Caco-2 (cell line): ENCODE data around the gene PEDS1. TPM values are rescaled to one million over a fixed set of nuclear protein-coding genes. Genes with fewer than 3 reads are reported as not detected.
A peak's percentile ranks its signal among the peaks of the same experiment; 100 is the strongest.

Source experiments
- BruUV-seq: library from RNA; stranded (reverse); fragments of 400-500 nt; replicated peaks from 2 replicates; lab custom pipeline; 2021; lab: Mats Ljungman, UMichigan
- CTCF ChIA-PET: fragments of 300-600 bp; sonication (Branson Sonifier 250); formaldehyde crosslinking; loops from one replicate; lab custom pipeline; 2022; ENCODE audit warnings: antibody characterized with exemption; lab: Charles Lee
- POLR2A ChIA-PET: fragments of 300-600 bp; sonication (Branson Sonifier 250); formaldehyde crosslinking; loops from one replicate; lab custom pipeline; 2022; ENCODE audit warnings: antibody characterized with exemption; lab: Charles Lee
- DNase-seq, 2 experiments: peaks; one replicate each; pipeline versions ENCODE4 v3.0.0 to v3.0.0-alpha.2; 2020 to 2022
- H3K27me3 ChIP-seq: replicated peaks from 2 replicates; pipeline ENCODE4 v1.6.0; 2011; ENCODE audit warnings: low read length; ENCODE audit not compliant: control insufficient read depth, insufficient read depth
- H3K36me3 ChIP-seq: 2 replicates; pipeline ENCODE4 v1.5.1; 2011; ENCODE audit warnings: low read length; ENCODE audit not compliant: control insufficient read depth, insufficient read depth
- H3K4me1 ChIP-seq: fragments of 250-450 bp; sonication (Bioruptor Pico); 2 replicates; pipeline ENCODE4 v1.5.1; 2020; ENCODE audit warnings: mild to moderate bottlenecking
- H3K4me3 ChIP-seq: 2 replicates; pipeline ENCODE4 v1.5.1; 2011; ENCODE audit warnings: low read depth, mild to moderate bottlenecking, control low read depth, low read length
- H3K9me3 ChIP-seq: fragments of 250-450 bp; sonication (Bioruptor Pico); 2 replicates; pipeline ENCODE4 v1.5.1; 2020; ENCODE audit warnings: mild to moderate bottlenecking, moderate library complexity
- H3K27ac Mint-ChIP-seq: one replicate; pipeline ENCODE4 v1.8.0; 2022; ENCODE audit warnings: mixed read lengths; ENCODE audit not compliant: unreplicated experiment
- H3K27me3 Mint-ChIP-seq: one replicate; pipeline ENCODE4 v1.8.0; 2022; ENCODE audit warnings: mixed read lengths; ENCODE audit not compliant: insufficient read depth, unreplicated experiment
- H3K36me3 Mint-ChIP-seq: one replicate; pipeline ENCODE4 v1.8.0; 2022; ENCODE audit warnings: mild to moderate bottlenecking, mixed read lengths; ENCODE audit not compliant: insufficient read depth, unreplicated experiment
- H3K4me1 Mint-ChIP-seq: one replicate; pipeline ENCODE4 v1.8.0; 2022; ENCODE audit warnings: low read depth, mixed read lengths; ENCODE audit not compliant: unreplicated experiment
- H3K4me3 Mint-ChIP-seq: one replicate; pipeline ENCODE4 v1.8.0; 2022; ENCODE audit warnings: mild to moderate bottlenecking, moderate library complexity, mixed read lengths; ENCODE audit not compliant: unreplicated experiment
- H3K9me3 Mint-ChIP-seq: one replicate; pipeline ENCODE4 v1.8.0; 2022; ENCODE audit warnings: mixed read lengths; ENCODE audit not compliant: unreplicated experiment
- CTCF ChIP-seq, 2 experiments: fragments of 200-600 bp in 1 of 2; IDR thresholded peaks; 1 replicate in 1 of 2; 2 replicates in 1 of 2; pipeline versions ENCODE4 v1.5.1 to v1.8.0; 2011 to 2022; ENCODE audit warnings: antibody characterized with exemption in 1 of 2, control low read depth in 1 of 2, inconsistent platforms in 1 of 2, low read depth in 1 of 2, low read length in 1 of 2, mild to moderate bottlenecking in 1 of 2, moderate library complexity in 1 of 2; ENCODE audit not compliant: insufficient read depth in 1 of 2, severe bottlenecking in 1 of 2, unreplicated experiment in 1 of 2
- intact Hi-C: fragments of 100-400 bp; cut with micrococcal nuclease; formaldehyde crosslinking; loops from one replicate; pipeline ENCODE4 v1.10.0; 2022; ENCODE audit not compliant: unreplicated experiment
- total RNA-seq: library from RNA; stranded (reverse); gene quantifications from 2 replicates; pipeline ENCODE4 v1.2.3, GENCODE V29; 2022

Gene PEDS1
- total RNA-seq, 1 experiment from 2014 or later = 78.3 TPM

- POLR2A ChIA-PET = interaction anchor here (0.6 to 0.7 kb wide), 3 partner anchors 7 to 37 kb away, joined by 3 to 7 read pairs (median 5); partner anchors contain the start of gene UBE2V1
- intact Hi-C loops = loop anchor here (5.0 kb wide), 1 partner anchor 172 kb away; no protein-coding TSS in a partner anchor
Measured at GRCh38 chr20:50149481-50150254, 3.9 kb downstream of the PEDS1 start.

GRCh38 chr20:50146732-50147662, 6.5 kb downstream of the PEDS1 start:
- Mint-ChIP-seq H3K4me1 (peaks cover 53% of the 10 kb centered on the region), H3K36me3 (peaks cover 86% of the 10 kb centered on the region), H3K27ac (peak overlapping the region; percentile 7), H3K4me3 (no peak overlapping the region), H3K9me3 (no peaks in the 10 kb centered on the region), H3K27me3 (no peaks in the 10 kb centered on the region)
- intact Hi-C loops = no loop called here
- no peak for DNase-seq
- no peak for TF ChIP-seq CTCF (IDR thresholded peaks at IDR 0.05; ENCODE audit: insufficient read depth in 1 of 2, low read depth in 1 of 2, low read length in 1 of 2, severe bottlenecking in 1 of 2, unreplicated experiment in 1 of 2)
- no TSS peak for BruUV-seq
- CTCF ChIA-PET = interaction anchor here (0.6 to 1.3 kb wide), 4 partner anchors 13 to 291 kb away, joined by 3 read pairs; no protein-coding TSS in a partner anchor
- POLR2A ChIA-PET = interaction anchor here (0.9 to 1.0 kb wide), 2 partner anchors 19 to 23 kb away, joined by 3 to 5 read pairs; no protein-coding TSS in a partner anchor
- no peaks in the 10 kb centered on the region for H3K27me3 ChIP-seq
- peaks cover 30% of the 10 kb centered on the region for H3K4me1 ChIP-seq
- H3K9me3 ChIP-seq = no peaks in the 10 kb centered on the region
- H3K36me3 ChIP-seq = peaks cover 20% of the 10 kb centered on the region
- no peak overlapping the region for H3K4me3 ChIP-seq

More at GRCh38 chr20:50149481-50150254, 3.9 kb downstream of the PEDS1 start:
- Histone ChIP-seq H3K27me3 (no peaks in the 10 kb centered on the region), H3K4me3 (no peak overlapping the region), H3K36me3 (peaks cover 16% of the 10 kb centered on the region), H3K4me1 (peaks cover 32% of the 10 kb centered on the region), H3K9me3 (no peaks in the 10 kb centered on the region)
- Mint-ChIP-seq H3K36me3 (peaks cover 70% of the 10 kb centered on the region), H3K4me1 (peaks cover 55% of the 10 kb centered on the region), H3K9me3 (no peaks in the 10 kb centered on the region), H3K27me3 (no peaks in the 10 kb centered on the region), H3K4me3 (peak overlapping the region; percentile 7), H3K27ac (peak overlapping the region; percentile 79)
- TF ChIP-seq CTCF (IDR thresholded peaks at IDR 0.05; ENCODE audit: insufficient read depth in 1 of 2, low read depth in 1 of 2, low read length in 1 of 2, severe bottlenecking in 1 of 2, unreplicated experiment in 1 of 2) = no peak
- CTCF ChIA-PET = interaction anchor here (0.7 to 1.5 kb wide), 4 partner anchors 16 to 33 kb away, joined by 3 to 4 read pairs (median 3); no protein-coding TSS in a partner anchor
- BruUV-seq = no TSS peak
- DNase-seq = no peak

GRCh38 chr20:50146214-50146613, 7.3 kb downstream of the PEDS1 start:
- no TSS peak for BruUV-seq
- no peak overlapping the region for H3K4me3 Mint-ChIP-seq
- POLR2A ChIA-PET = interaction anchor here (0.9 kb wide), 1 partner anchor 20 kb away, joined by 3 read pairs; no protein-coding TSS in a partner anchor
- H3K36me3 ChIP-seq = peaks cover 22% of the 10 kb centered on the region
- no peak for TF ChIP-seq CTCF (IDR thresholded peaks at IDR 0.05; ENCODE audit: insufficient read depth in 1 of 2, low read depth in 1 of 2, low read length in 1 of 2, severe bottlenecking in 1 of 2, unreplicated experiment in 1 of 2)
- peak overlapping the region; percentile 7 for H3K27ac Mint-ChIP-seq
- peaks cover 48% of the 10 kb centered on the region for H3K4me1 Mint-ChIP-seq
- intact Hi-C loops = no loop called here
- H3K9me3 Mint-ChIP-seq = no peaks in the 10 kb centered on the region
- DNase-seq = no peak
- H3K4me1 ChIP-seq = peaks cover 22% of the 10 kb centered on the region
- no peaks in the 10 kb centered on the region for H3K27me3 ChIP-seq
- H3K36me3 Mint-ChIP-seq = peaks cover 86% of the 10 kb centered on the region
- no peaks in the 10 kb centered on the region for H3K27me3 Mint-ChIP-seq
- CTCF ChIA-PET = interaction anchor here (0.9 kb wide), 1 partner anchor 12 kb away, joined by 3 read pairs; no protein-coding TSS in a partner anchor
- H3K4me3 ChIP-seq = no peak overlapping the region
- H3K9me3 ChIP-seq = no peaks in the 10 kb centered on the region
